Measurements from ENCODE around the gene MASTL.

The MASTL gene

DNA sequence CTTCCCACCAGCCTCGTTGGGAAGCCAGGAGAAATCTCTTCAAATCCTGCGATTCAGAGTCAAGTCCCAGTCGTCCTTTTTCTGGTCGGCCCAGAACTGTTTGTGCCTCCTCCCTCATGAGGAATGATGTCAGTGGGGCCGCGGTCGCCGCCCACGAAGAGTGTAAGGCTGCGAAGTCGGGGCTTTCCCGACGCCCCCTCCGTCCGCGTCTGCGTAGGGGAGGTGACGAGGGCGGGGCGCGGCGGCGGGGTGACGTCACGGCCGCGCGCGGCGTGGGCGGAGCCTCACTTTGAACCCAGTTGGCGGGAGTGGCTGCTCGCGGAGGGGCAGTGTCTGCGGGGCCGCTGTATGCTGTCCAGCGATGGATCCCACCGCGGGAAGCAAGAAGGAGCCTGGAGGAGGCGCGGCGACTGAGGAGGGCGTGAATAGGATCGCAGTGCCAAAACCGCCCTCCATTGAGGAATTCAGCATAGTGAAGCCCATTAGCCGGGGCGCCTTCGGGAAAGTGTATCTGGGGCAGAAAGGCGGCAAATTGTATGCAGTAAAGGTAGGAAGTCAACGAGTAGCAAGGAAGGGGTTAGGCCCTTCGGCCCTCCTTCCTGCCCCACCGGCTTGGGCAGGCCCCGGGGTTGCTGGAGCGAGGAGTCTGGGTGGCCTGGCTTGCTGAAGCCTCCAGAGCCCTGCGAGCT is at the start of gene MASTL:
Gene MASTL (plus strand): TSS at position 287 of the 689 bp plus-strand sequence. CDS start 75 bp downstream, at position 362.
- TF ChIP-seq, protein P1, sequence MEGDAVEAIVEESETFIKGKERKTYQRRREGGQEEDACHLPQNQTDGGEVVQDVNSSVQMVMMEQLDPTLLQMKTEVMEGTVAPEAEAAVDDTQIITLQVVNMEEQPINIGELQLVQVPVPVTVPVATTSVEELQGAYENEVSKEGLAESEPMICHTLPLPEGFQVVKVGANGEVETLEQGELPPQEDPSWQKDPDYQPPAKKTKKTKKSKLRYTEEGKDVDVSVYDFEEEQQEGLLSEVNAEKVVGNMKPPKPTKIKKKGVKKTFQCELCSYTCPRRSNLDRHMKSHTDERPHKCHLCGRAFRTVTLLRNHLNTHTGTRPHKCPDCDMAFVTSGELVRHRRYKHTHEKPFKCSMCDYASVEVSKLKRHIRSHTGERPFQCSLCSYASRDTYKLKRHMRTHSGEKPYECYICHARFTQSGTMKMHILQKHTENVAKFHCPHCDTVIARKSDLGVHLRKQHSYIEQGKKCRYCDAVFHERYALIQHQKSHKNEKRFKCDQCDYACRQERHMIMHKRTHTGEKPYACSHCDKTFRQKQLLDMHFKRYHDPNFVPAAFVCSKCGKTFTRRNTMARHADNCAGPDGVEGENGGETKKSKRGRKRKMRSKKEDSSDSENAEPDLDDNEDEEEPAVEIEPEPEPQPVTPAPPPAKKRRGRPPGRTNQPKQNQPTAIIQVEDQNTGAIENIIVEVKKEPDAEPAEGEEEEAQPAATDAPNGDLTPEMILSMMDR (IDR thresholded peaks at IDR 0.05; ENCODE audit: control insufficient read depth, insufficient read depth, low read depth, low read length, missing control alignments), result no peak
- peak within 1 kb of the TSS; percentile 84 for H3K4me3 ChIP-seq (ENCODE audit: control insufficient read depth, low read depth, low read length)
- DNase-seq (ENCODE audit: low read depth), result peak; percentile 76

DNA sequence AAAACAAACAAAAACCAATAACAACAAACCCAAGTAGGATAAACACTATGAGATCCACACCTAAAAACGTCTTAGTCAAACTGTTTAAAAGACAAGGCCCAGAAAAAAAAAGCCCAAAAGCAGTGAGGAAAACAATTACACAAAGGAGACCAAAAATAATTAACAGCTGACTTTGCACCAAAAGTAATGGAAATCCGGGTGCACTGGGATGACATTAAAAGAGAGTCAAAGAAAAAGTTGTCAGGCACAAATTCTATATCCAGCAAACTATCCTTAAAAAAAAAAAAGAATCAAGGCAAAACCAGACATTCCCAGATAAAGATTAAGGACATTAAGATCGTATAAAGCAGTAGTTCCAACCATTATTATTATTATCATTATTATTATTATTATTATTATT is 47.0 kb upstream of the MASTL start:
- TF ChIP-seq, protein P1 (IDR thresholded peaks at IDR 0.05; ENCODE audit: control insufficient read depth, insufficient read depth, low read depth, low read length, missing control alignments), result no peak
- no peak overlapping the region for H3K4me3 ChIP-seq (ENCODE audit: control insufficient read depth, low read depth, low read length)
- DNase-seq (ENCODE audit: low read depth), result no peak

DNA sequence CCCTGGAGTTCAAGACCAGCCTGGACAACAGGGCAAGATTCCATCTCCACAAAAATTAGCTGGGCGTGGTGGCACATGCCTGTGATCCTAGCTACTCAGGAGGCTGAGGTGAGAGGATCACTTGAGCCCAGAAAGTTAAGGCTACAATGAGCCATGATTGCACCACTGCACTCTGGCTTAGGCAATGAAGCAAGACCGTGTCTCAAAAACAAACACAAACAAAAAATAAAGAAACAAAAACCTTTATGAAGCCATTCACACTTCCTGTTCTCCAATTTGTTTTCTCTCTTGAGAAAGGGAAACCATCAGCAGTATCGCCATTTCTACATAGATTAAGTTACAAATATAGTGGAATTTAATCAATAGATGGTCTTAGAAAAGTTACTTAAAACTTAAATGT is 20.8 kb upstream of the MASTL start:
- TF ChIP-seq, protein P1 (IDR thresholded peaks at IDR 0.05; ENCODE audit: control insufficient read depth, insufficient read depth, low read depth, low read length, missing control alignments), result no peak
- DNase-seq (ENCODE audit: low read depth), result no peak
- no peak overlapping the region for H3K4me3 ChIP-seq (ENCODE audit: control insufficient read depth, low read depth, low read length)

DNA sequence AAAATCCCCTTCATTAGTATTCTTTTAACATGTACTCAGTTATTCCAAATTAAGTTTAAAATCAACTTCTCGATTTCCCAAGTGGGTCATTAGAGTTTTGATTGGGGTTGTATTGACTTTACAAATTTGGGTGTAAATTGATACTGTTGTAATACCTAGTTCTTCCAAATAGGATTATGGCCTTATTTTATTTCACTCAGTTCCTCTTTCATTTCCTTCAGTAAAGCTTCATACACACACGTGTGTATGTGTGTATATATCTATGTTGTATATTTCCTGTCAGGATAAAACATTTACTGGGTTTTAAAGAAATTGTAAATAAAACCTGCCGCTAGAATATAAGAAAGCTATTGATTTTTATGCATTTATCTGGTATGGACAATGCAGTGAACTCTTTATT is 16.9 kb upstream of the MASTL start:
- TF ChIP-seq, protein P1 (IDR thresholded peaks at IDR 0.05; ENCODE audit: control insufficient read depth, insufficient read depth, low read depth, low read length, missing control alignments), result no peak
- H3K4me3 ChIP-seq (ENCODE audit: control insufficient read depth, low read depth, low read length), result no peak overlapping the region
- DNase-seq (ENCODE audit: low read depth), result no peak

GRCh38 chr10:27143686-27144085 is 11.5 kb upstream of the MASTL start:
- H3K4me3 ChIP-seq (ENCODE audit: control insufficient read depth, low read depth, low read length), result no peak overlapping the region
- DNase-seq (ENCODE audit: low read depth), result no peak
- TF ChIP-seq, protein P1 (IDR thresholded peaks at IDR 0.05; ENCODE audit: control insufficient read depth, insufficient read depth, low read depth, low read length, missing control alignments), result no peak

GRCh38 chr10:27145937-27146336 is 9.2 kb upstream of the MASTL start:
- no peak overlapping the region for H3K4me3 ChIP-seq (ENCODE audit: control insufficient read depth, low read depth, low read length)
- DNase-seq (ENCODE audit: low read depth), result no peak
- TF ChIP-seq, protein P1 (IDR thresholded peaks at IDR 0.05; ENCODE audit: control insufficient read depth, insufficient read depth, low read depth, low read length, missing control alignments), result no peak
